ENCODE results near the gene PLVAP.

- TF ChIP-seq CTCF (IDR thresholded peaks at IDR 0.05) (no peak), POLR2A (IDR thresholded peaks at IDR 0.05) (no peak)
These were observed 55.3 kb downstream of the PLVAP start for GRCh38 chr19:17321655-17322489.
